ENCODE measurements around the gene CBX4. TPM values are rescaled to one million over a fixed set of nuclear protein-coding genes. Genes with fewer than 3 reads are reported as not detected.
A peak's percentile ranks its signal among the peaks of the same experiment; 100 is the strongest.

Gene CBX4
- total and polyA plus RNA-seq, 2 of the 13 experiments (the other 11 are each of a cell fraction or from before 2014, with no cell fraction given): 25.8 to 50.8 TPM

DNA sequence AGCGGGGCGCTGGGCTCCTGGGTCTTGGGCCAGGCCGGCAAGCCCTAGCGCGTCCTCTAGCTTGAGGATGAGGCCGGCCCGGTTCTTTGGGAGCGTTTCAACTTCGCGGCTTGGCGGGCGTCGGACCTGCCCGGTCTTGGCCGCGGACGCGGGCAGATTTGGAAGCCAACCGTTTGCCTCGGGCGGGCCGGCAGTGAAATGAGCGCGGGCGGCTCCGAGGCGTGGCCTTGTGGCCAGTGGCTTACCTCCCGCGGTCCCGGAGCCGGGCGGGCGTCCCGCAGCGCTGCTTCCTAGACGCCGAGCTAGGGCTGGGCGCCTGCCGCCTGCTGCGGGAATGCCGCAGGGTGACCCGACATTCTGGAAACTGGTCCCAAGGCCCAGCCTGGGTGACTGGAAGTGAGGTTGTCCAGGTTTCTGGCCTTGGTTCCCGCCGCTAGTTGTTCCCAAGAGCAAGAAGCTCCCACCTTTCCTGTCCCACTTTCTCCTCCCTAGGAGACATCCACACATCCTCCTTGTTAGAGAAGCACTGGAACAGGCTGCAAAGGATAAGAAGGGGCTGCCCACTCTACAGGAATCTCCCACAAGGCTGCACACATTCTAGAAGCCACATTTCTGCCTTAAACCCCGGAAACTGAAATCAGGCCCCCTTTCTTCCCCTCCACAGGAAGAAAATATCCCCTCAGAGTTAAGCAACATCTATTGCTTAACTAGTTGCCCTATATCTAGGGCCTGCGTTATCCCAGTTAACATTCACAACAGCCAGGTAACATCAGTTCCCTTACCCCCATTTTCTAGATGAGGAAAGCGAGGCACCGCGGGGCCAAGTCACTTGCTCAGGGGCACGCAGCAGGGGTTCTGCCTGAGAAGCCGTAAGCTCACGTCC lies 37.8 kb downstream of the CBX4 start (continued):
- TF ChIP-seq, protein P1, sequence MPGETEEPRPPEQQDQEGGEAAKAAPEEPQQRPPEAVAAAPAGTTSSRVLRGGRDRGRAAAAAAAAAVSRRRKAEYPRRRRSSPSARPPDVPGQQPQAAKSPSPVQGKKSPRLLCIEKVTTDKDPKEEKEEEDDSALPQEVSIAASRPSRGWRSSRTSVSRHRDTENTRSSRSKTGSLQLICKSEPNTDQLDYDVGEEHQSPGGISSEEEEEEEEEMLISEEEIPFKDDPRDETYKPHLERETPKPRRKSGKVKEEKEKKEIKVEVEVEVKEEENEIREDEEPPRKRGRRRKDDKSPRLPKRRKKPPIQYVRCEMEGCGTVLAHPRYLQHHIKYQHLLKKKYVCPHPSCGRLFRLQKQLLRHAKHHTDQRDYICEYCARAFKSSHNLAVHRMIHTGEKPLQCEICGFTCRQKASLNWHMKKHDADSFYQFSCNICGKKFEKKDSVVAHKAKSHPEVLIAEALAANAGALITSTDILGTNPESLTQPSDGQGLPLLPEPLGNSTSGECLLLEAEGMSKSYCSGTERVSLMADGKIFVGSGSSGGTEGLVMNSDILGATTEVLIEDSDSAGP (CRISPR knock-in tag; IDR thresholded peaks at IDR 0.05; ENCODE audit: borderline replicate concordance): peak; percentile 51; the same call in 1 of the 2 replicates
- peak; percentile 98 for TF ChIP-seq ZNF777 (CRISPR knock-in tag; IDR thresholded peaks at IDR 0.05)
- no peak; the same call in 1 of the 2 replicates for TF ChIP-seq NFYB (CRISPR knock-in tag; IDR thresholded peaks at IDR 0.05)
- TF ChIP-seq KLF6 (CRISPR knock-in tag; IDR thresholded peaks at IDR 0.05): peak; percentile 59; the same call in 1 of the 2 replicates
- TF ChIP-seq ZFX (CRISPR knock-in tag; IDR thresholded peaks at IDR 0.05; ENCODE audit: low read depth): peak; percentile 80
- TF ChIP-seq RBFOX2 (IDR thresholded peaks at IDR 0.05; ENCODE audit: low read depth, low read length): peak; percentile 50
- no peak for TF ChIP-seq YEATS2 (CRISPR knock-in tag; IDR thresholded peaks at IDR 0.05; ENCODE audit: borderline replicate concordance)
- no peak; the same call in none of the 2 replicates for TF ChIP-seq CBX2 (IDR thresholded peaks at IDR 0.05; ENCODE audit: low read depth, low read length)
- TF ChIP-seq CBX2 (CRISPR knock-in tag; IDR thresholded peaks at IDR 0.05; ENCODE audit: low read depth): 0 out of 2 replicates have a peak, but pooled peaks have one; percentile 16
- no peak for TF ChIP-seq JUNB (CRISPR knock-in tag; IDR thresholded peaks at IDR 0.05; ENCODE audit: borderline replicate concordance)
- TF ChIP-seq KLF15 (CRISPR knock-in tag; IDR thresholded peaks at IDR 0.05; ENCODE audit: borderline replicate concordance): no peak
- TF ChIP-seq RFX1 (IDR thresholded peaks at IDR 0.05): no peak
- TF ChIP-seq EZH2 (conservative IDR thresholded peaks at IDR 0.05; ENCODE audit: low read depth, low read length): peak; percentile 98; the same call in 1 of the 2 replicates
- TF ChIP-seq MLLT10 (CRISPR knock-in tag; IDR thresholded peaks at IDR 0.05): no peak
- TF ChIP-seq ZNF674 (CRISPR knock-in tag; IDR thresholded peaks at IDR 0.05; ENCODE audit: low read depth): 0 out of 2 replicates have a peak, but pooled peaks have one; percentile 51
- peak; percentile 80; the same call in 1 of the 2 replicates for TF ChIP-seq NRL (CRISPR knock-in tag; IDR thresholded peaks at IDR 0.05; ENCODE audit: borderline replicate concordance)
- TF ChIP-seq TFDP1 (CRISPR knock-in tag; IDR thresholded peaks at IDR 0.05; ENCODE audit: borderline replicate concordance): no peak; the same call in 1 of the 2 replicates
- no peak for TF ChIP-seq ZNF44 (CRISPR knock-in tag; IDR thresholded peaks at IDR 0.05)
- peak; percentile 90 for TF ChIP-seq ZNF687 (CRISPR knock-in tag; IDR thresholded peaks at IDR 0.05)
- 0 out of 2 replicates have a peak, but pooled peaks have one; percentile 9 for TF ChIP-seq SALL1 (CRISPR knock-in tag; IDR thresholded peaks at IDR 0.05)
- TF ChIP-seq, protein P2, sequence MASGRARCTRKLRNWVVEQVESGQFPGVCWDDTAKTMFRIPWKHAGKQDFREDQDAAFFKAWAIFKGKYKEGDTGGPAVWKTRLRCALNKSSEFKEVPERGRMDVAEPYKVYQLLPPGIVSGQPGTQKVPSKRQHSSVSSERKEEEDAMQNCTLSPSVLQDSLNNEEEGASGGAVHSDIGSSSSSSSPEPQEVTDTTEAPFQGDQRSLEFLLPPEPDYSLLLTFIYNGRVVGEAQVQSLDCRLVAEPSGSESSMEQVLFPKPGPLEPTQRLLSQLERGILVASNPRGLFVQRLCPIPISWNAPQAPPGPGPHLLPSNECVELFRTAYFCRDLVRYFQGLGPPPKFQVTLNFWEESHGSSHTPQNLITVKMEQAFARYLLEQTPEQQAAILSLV (CRISPR knock-in tag; IDR thresholded peaks at IDR 0.05; ENCODE audit: borderline replicate concordance): peak; percentile 45; the same call in 1 of the 2 replicates
